ENCODE measurements around the gene RAI1.

RAI1 gene

GRCh38 chr17:17713839-17714238 lies 32.6 kb downstream of the RAI1 start (continued):
- TF ChIP-seq TSHZ2 (CRISPR knock-in tag; IDR thresholded peaks at IDR 0.05) = no peak

- no peak for ATAC-seq
- no peak for TF ChIP-seq SNAI2 (CRISPR knock-in tag; IDR thresholded peaks at IDR 0.05)
- TF ChIP-seq TOX (CRISPR knock-in tag; IDR thresholded peaks at IDR 0.05; ENCODE audit: borderline replicate concordance) = no peak
- TF ChIP-seq BACH2 (CRISPR knock-in tag; IDR thresholded peaks at IDR 0.05; ENCODE audit: borderline replicate concordance) = no peak
- TF ChIP-seq ISL1 (CRISPR knock-in tag; IDR thresholded peaks at IDR 0.05) = no peak
- no peak for TF ChIP-seq PATZ1 (CRISPR knock-in tag; IDR thresholded peaks at IDR 0.05; ENCODE audit: borderline replicate concordance)
- TF ChIP-seq TSHZ2 (CRISPR knock-in tag; IDR thresholded peaks at IDR 0.05) = no peak
- TF ChIP-seq POU6F1 (CRISPR knock-in tag; IDR thresholded peaks at IDR 0.05; ENCODE audit: borderline replicate concordance, low read depth) = no peak
- TF ChIP-seq ZC3H10 (CRISPR knock-in tag; IDR thresholded peaks at IDR 0.05) = no peak
- TF ChIP-seq GLIS3 (CRISPR knock-in tag; IDR thresholded peaks at IDR 0.05) = no peak
- TF ChIP-seq ZNF8 (CRISPR knock-in tag; IDR thresholded peaks at IDR 0.05) = no peak
- TF ChIP-seq CSRNP3 (CRISPR knock-in tag; IDR thresholded peaks at IDR 0.05) = no peak
- TF ChIP-seq ZFP30 (CRISPR knock-in tag; IDR thresholded peaks at IDR 0.05) = no peak
- no peak for TF ChIP-seq ESRRG (CRISPR knock-in tag; IDR thresholded peaks at IDR 0.05)
- no peak for TF ChIP-seq CSDC2 (CRISPR knock-in tag; IDR thresholded peaks at IDR 0.05)
- TF ChIP-seq RARB (CRISPR knock-in tag; IDR thresholded peaks at IDR 0.05) = no peak
- TF ChIP-seq ARNTL (CRISPR knock-in tag; IDR thresholded peaks at IDR 0.05; ENCODE audit: borderline replicate concordance, low read depth) = no peak
- TF ChIP-seq ZNF565 (CRISPR knock-in tag; conservative IDR thresholded peaks at IDR 0.05; ENCODE audit: low read depth) = no peak
- no peak for TF ChIP-seq CREB5 (CRISPR knock-in tag; IDR thresholded peaks at IDR 0.05; ENCODE audit: low read depth)
- no peak for TF ChIP-seq ZNF70 (CRISPR knock-in tag; IDR thresholded peaks at IDR 0.05)
- no peak for TF ChIP-seq ZFP3 (CRISPR knock-in tag; IDR thresholded peaks at IDR 0.05)
Observed at GRCh38 chr17:17714261-17714866, 33.1 kb downstream of the RAI1 start.

Measured in SK-N-SH treated with all-trans-retinoic acid at 6 μM for 48 hours (cell line).